GM12892 (cell line): ENCODE measurements around the gene ZNF385C.

Experiments
- POLR2A ChIP-seq: IDR thresholded peaks from 2 replicates; pipeline ENCODE4 v1.6.1; 2011; ENCODE audit warnings: low read depth, low read length, control low read depth
- POLR2AphosphoS5 ChIP-seq: IDR thresholded peaks from 2 replicates; pipeline ENCODE4 v1.6.1; 2011; ENCODE audit warnings: low read depth, low read length, control low read depth
- TAF1 ChIP-seq: IDR thresholded peaks from 2 replicates; pipeline ENCODE4 v1.6.1; 2011; ENCODE audit warnings: low read depth, mild to moderate bottlenecking, control low read depth, low read length, borderline replicate concordance

GRCh38 chr17:42053731-42054500 is 44.4 kb downstream of the ZNF385C start:
- no peak for TF ChIP-seq POLR2AphosphoS5
- no peak for TF ChIP-seq POLR2A
- TF ChIP-seq TAF1: no peak
